ENCODE measurements around the gene TUT4.

The TUT4 gene

GRCh38 chr1:52427152-52427551 lies 125.7 kb downstream of the TUT4 start:
- Histone ChIP-seq H2AK5ac (ENCODE audit: low read length) (no peak overlapping the region), H4K8ac (ENCODE audit: low read depth, low read length) (no peak overlapping the region), H3K79me2 (ENCODE audit: control insufficient read depth, insufficient read depth, low read length, poor library complexity) (no peaks in the 10 kb centered on the region), H3K23ac (ENCODE audit: low read length) (no peak overlapping the region), H3K4me1 (ENCODE audit: control insufficient read depth in 1 of 2, insufficient read depth in 2 of 2, low read length in 2 of 2) (peaks cover 0 to 2% of the 10 kb centered on the region in 2 experiments), H3K18ac (ENCODE audit: low read length) (no peak overlapping the region), H3K9ac (ENCODE audit: low read length) (no peak overlapping the region), H3K4me2 (ENCODE audit: low read length) (no peak overlapping the region), H2BK5ac (ENCODE audit: low read depth, low read length, poor library complexity) (no peak overlapping the region), H4K91ac (ENCODE audit: low read depth, low read length) (no peak overlapping the region), H3K27me3 (ENCODE audit: insufficient read depth, low read length) (no peaks in the 10 kb centered on the region), H2AFZ (ENCODE audit: insufficient read depth, low read length, poor library complexity) (no peak overlapping the region), H3K36me3 (ENCODE audit: control insufficient read depth in 1 of 2, insufficient read depth in 2 of 2, low read length in 2 of 2) (peaks cover 12 to 14% of the 10 kb centered on the region in 2 experiments), H3K14ac (ENCODE audit: low read length) (no peak overlapping the region), H2BK120ac (ENCODE audit: insufficient read depth, low read length, poor library complexity) (no peak overlapping the region), H3K79me1 (ENCODE audit: low read length) (no peaks in the 10 kb centered on the region), H3K4ac (ENCODE audit: low read depth, low read length) (no peak overlapping the region), H3K9me3 (ENCODE audit: insufficient read depth, low read depth, low read length) (no peaks in the 10 kb centered on the region), H3K4me3 (ENCODE audit: low read depth, low read length) (no peak overlapping the region), H4K12ac (ENCODE audit: low read depth, low read length) (no peak overlapping the region), H3K27ac (ENCODE audit: low read depth, low read length) (no peak overlapping the region), H2BK12ac (ENCODE audit: low read length) (no peak overlapping the region)
- DNase-seq = no peak
- no CpG with 5 or more reads among the region's 1 CpG for WGBS (ENCODE audit: extremely low coverage, insufficient coverage, insufficient read length)

GRCh38 chr1:52426371-52426770 lies 126.5 kb downstream of the TUT4 start:
- H2BK5ac ChIP-seq (ENCODE audit: low read depth, low read length, poor library complexity) = no peak overlapping the region
- H2AFZ ChIP-seq (ENCODE audit: insufficient read depth, low read length, poor library complexity) = no peak overlapping the region
- H3K4me2 ChIP-seq (ENCODE audit: low read length) = no peak overlapping the region
- no peak overlapping the region for H3K27ac ChIP-seq (ENCODE audit: low read depth, low read length)
- H3K14ac ChIP-seq (ENCODE audit: low read length) = no peak overlapping the region
- no peak overlapping the region for H4K12ac ChIP-seq (ENCODE audit: low read depth, low read length)
- H3K23ac ChIP-seq (ENCODE audit: low read length) = no peak overlapping the region
- H3K4me3 ChIP-seq (ENCODE audit: low read depth, low read length) = no peak overlapping the region
- DNase-seq = peak; percentile 70 to 92
- H3K79me1 ChIP-seq (ENCODE audit: low read length) = no peaks in the 10 kb centered on the region
- H2AK5ac ChIP-seq (ENCODE audit: low read length) = no peak overlapping the region
- H4K8ac ChIP-seq (ENCODE audit: low read depth, low read length) = no peak overlapping the region
- peaks cover 0 to 2% of the 10 kb centered on the region in 2 experiments for H3K4me1 ChIP-seq (ENCODE audit: control insufficient read depth in 1 of 2, insufficient read depth in 2 of 2, low read length in 2 of 2)
- no peak overlapping the region for H3K18ac ChIP-seq (ENCODE audit: low read length)
- H3K4ac ChIP-seq (ENCODE audit: low read depth, low read length) = no peak overlapping the region
- H4K91ac ChIP-seq (ENCODE audit: low read depth, low read length) = no peak overlapping the region
- H2BK120ac ChIP-seq (ENCODE audit: insufficient read depth, low read length, poor library complexity) = no peak overlapping the region
- no peak overlapping the region for H2BK12ac ChIP-seq (ENCODE audit: low read length)
- no peaks in the 10 kb centered on the region for H3K27me3 ChIP-seq (ENCODE audit: insufficient read depth, low read length)
- no peaks in the 10 kb centered on the region for H3K9me3 ChIP-seq (ENCODE audit: insufficient read depth, low read depth, low read length)
- H3K9ac ChIP-seq (ENCODE audit: low read length) = no peak overlapping the region
- no peaks in the 10 kb centered on the region for H3K79me2 ChIP-seq (ENCODE audit: control insufficient read depth, insufficient read depth, low read length, poor library complexity)
- H3K36me3 ChIP-seq (ENCODE audit: control insufficient read depth in 1 of 2, insufficient read depth in 2 of 2, low read length in 2 of 2) = peaks cover 12 to 14% of the 10 kb centered on the region in 2 experiments
- no CpG with 5 or more reads among the region's 3 CpGs for WGBS (ENCODE audit: extremely low coverage, insufficient coverage, insufficient read length)

- Histone ChIP-seq H3K14ac (ENCODE audit: low read length) (no peak overlapping the region), H2BK5ac (ENCODE audit: low read depth, low read length, poor library complexity) (no peak overlapping the region), H3K79me1 (ENCODE audit: low read length) (no peaks in the 10 kb centered on the region), H4K91ac (ENCODE audit: low read depth, low read length) (no peak overlapping the region), H2BK120ac (ENCODE audit: insufficient read depth, low read length, poor library complexity) (no peak overlapping the region), H3K18ac (ENCODE audit: low read length) (no peak overlapping the region), H2BK12ac (ENCODE audit: low read length) (no peak overlapping the region), H3K4ac (ENCODE audit: low read depth, low read length) (no peak overlapping the region), H4K12ac (ENCODE audit: low read depth, low read length) (no peak overlapping the region), H3K4me3 (ENCODE audit: low read depth, low read length) (no peak overlapping the region), H3K9me3 (ENCODE audit: insufficient read depth, low read depth, low read length) (no peaks in the 10 kb centered on the region), H3K36me3 (ENCODE audit: control insufficient read depth in 1 of 2, insufficient read depth in 2 of 2, low read length in 2 of 2) (peaks cover 3 to 4% of the 10 kb centered on the region in 2 experiments), H3K4me1 (ENCODE audit: control insufficient read depth in 1 of 2, insufficient read depth in 2 of 2, low read length in 2 of 2) (peaks cover 0 to 2% of the 10 kb centered on the region in 2 experiments), H3K23ac (ENCODE audit: low read length) (no peak overlapping the region), H3K27me3 (ENCODE audit: insufficient read depth, low read length) (no peaks in the 10 kb centered on the region), H4K8ac (ENCODE audit: low read depth, low read length) (no peak overlapping the region), H3K27ac (ENCODE audit: low read depth, low read length) (peak overlapping the region; percentile 79), H3K4me2 (ENCODE audit: low read length) (no peak overlapping the region), H3K9ac (ENCODE audit: low read length) (no peak overlapping the region), H2AK5ac (ENCODE audit: low read length) (no peak overlapping the region), H2AFZ (ENCODE audit: insufficient read depth, low read length, poor library complexity) (no peak overlapping the region), H3K79me2 (ENCODE audit: control insufficient read depth, insufficient read depth, low read length, poor library complexity) (no peaks in the 10 kb centered on the region)
- no peak for DNase-seq
- no CpG with 5 or more reads among the region's 1 CpG for WGBS (ENCODE audit: extremely low coverage, insufficient coverage, insufficient read length)
Measured at GRCh38 chr1:52424813-52425212, 128.1 kb downstream of the TUT4 start.

- Histone ChIP-seq H3K23ac (ENCODE audit: low read length) (no peak overlapping the region), H3K4me1 (ENCODE audit: control insufficient read depth in 1 of 2, insufficient read depth in 2 of 2, low read length in 2 of 2) (peaks cover 0 to 2% of the 10 kb centered on the region in 2 experiments), H3K4me2 (ENCODE audit: low read length) (no peak overlapping the region), H4K8ac (ENCODE audit: low read depth, low read length) (no peak overlapping the region), H3K4ac (ENCODE audit: low read depth, low read length) (no peak overlapping the region), H3K14ac (ENCODE audit: low read length) (no peak overlapping the region), H3K79me1 (ENCODE audit: low read length) (no peaks in the 10 kb centered on the region), H2BK12ac (ENCODE audit: low read length) (no peak overlapping the region), H3K27me3 (ENCODE audit: insufficient read depth, low read length) (no peaks in the 10 kb centered on the region), H3K27ac (ENCODE audit: low read depth, low read length) (peak overlapping the region; percentile 48), H3K9me3 (ENCODE audit: insufficient read depth, low read depth, low read length) (no peaks in the 10 kb centered on the region), H3K18ac (ENCODE audit: low read length) (no peak overlapping the region), H2AFZ (ENCODE audit: insufficient read depth, low read length, poor library complexity) (no peak overlapping the region), H4K12ac (ENCODE audit: low read depth, low read length) (no peak overlapping the region), H3K4me3 (ENCODE audit: low read depth, low read length) (no peak overlapping the region), H2BK120ac (ENCODE audit: insufficient read depth, low read length, poor library complexity) (no peak overlapping the region), H3K36me3 (ENCODE audit: control insufficient read depth in 1 of 2, insufficient read depth in 2 of 2, low read length in 2 of 2) (peaks cover under 1 to 2% of the 10 kb centered on the region in 2 experiments), H2BK5ac (ENCODE audit: low read depth, low read length, poor library complexity) (no peak overlapping the region), H3K79me2 (ENCODE audit: control insufficient read depth, insufficient read depth, low read length, poor library complexity) (no peaks in the 10 kb centered on the region), H3K9ac (ENCODE audit: low read length) (no peak overlapping the region), H4K91ac (ENCODE audit: low read depth, low read length) (no peak overlapping the region), H2AK5ac (ENCODE audit: low read length) (no peak overlapping the region)
- DNase-seq = no peak
Measured at GRCh38 chr1:52424231-52424636, 128.7 kb downstream of the TUT4 start.

Data from trophoblast cell (in vitro differentiated cells and primary cell).